HG02678 (cell line): ENCODE data around the gene PIGP.
"Not testable (repeated sequence)": the region's sequence is repeated elsewhere in the genome, so short reads cannot be mapped to it uniquely, and the experiment has no call there.

ENCODE experiments used
- ATAC-seq: cut with Tn5 transposase; IDR thresholded peaks from one replicate; pipeline ENCODE4 v1.9.1; 2021; ENCODE audit warnings: mild to moderate bottlenecking, moderate library complexity; ENCODE audit not compliant: unreplicated experiment

Gene PIGP

GRCh38 chr21:37076087-37076850 lies 3.4 kb upstream of the PIGP start:
- ATAC-seq: no peak

- ATAC-seq: no peak
Measured at GRCh38 chr21:37075214-37075770, 2.4 kb upstream of the PIGP start.

- no peak for ATAC-seq
Measured at GRCh38 chr21:37074546-37074945, 1.7 kb upstream of the PIGP start.

- ATAC-seq: no peak
Measured at GRCh38 chr21:37074197-37074510, 1.3 kb upstream of the PIGP start.

GRCh38 chr21:37073417-37074196 lies 736 bp upstream of the PIGP start:
- peak; percentile 21 for ATAC-seq

GRCh38 chr21:37072274-37072987 lies 440 bp downstream of the PIGP start:
- peak; percentile 43 for ATAC-seq

GRCh38 chr21:37071561-37072273 lies 1.2 kb downstream of the PIGP start:
- ATAC-seq: no peak

GRCh38 chr21:37065561-37066177 lies 7.2 kb downstream of the PIGP start:
- ATAC-seq: no peak

- ATAC-seq: no peak
Measured at GRCh38 chr21:37064841-37065240, 8.0 kb downstream of the PIGP start.

- ATAC-seq: no peak
Measured at GRCh38 chr21:37063433-37063832, 9.4 kb downstream of the PIGP start.

GRCh38 chr21:37062593-37062935 lies 10.3 kb downstream of the PIGP start:
- no peak for ATAC-seq

- no peak for ATAC-seq
Measured at GRCh38 chr21:37061926-37062592, 10.8 kb downstream of the PIGP start.

- ATAC-seq: no peak
Measured at GRCh38 chr21:37060296-37060695, 12.6 kb downstream of the PIGP start.

GRCh38 chr21:37059181-37059580 lies 13.7 kb downstream of the PIGP start:
- no peak for ATAC-seq

- ATAC-seq: no peak
Measured at GRCh38 chr21:37058261-37058660, 14.6 kb downstream of the PIGP start.

GRCh38 chr21:37057614-37058013 lies 15.3 kb downstream of the PIGP start:
- ATAC-seq: no peak

- no peak for ATAC-seq
Measured at GRCh38 chr21:37055271-37055855, 17.5 kb downstream of the PIGP start.

- ATAC-seq: not testable (repeated sequence)
Measured at GRCh38 chr21:37049741-37050140, 23.1 kb downstream of the PIGP start.

GRCh38 chr21:37047079-37047478 lies 25.8 kb downstream of the PIGP start:
- ATAC-seq: no peak

GRCh38 chr21:37045556-37045955 lies 27.3 kb downstream of the PIGP start:
- no peak for ATAC-seq
